Muscle of back (tissue), 11 donors: ENCODE results near the gene TTC36. TPM values are rescaled to one million over a fixed set of nuclear protein-coding genes. Genes with fewer than 3 reads are reported as not detected.

ENCODE experiments used
- DNase-seq, 3 donors: peaks; one replicate each; pipeline versions ENCODE4 v3.0.0 to v3.0.0-alpha.2; 2013
- polyA plus RNA-seq, 10 donors: library from polyadenylated mRNA; unstranded; fragments of 120-200 nt; gene quantifications; one replicate each; pipeline ENCODE4 v1.2.1, GENCODE V29; 2013; ENCODE audit not compliant: insufficient read length in 10 of 10

The TTC36 gene
- polyA plus RNA-seq, 10 donors, result 0.64 to 2.3 (median 1.8) TPM

- no peak for DNase-seq
Observed at GRCh38 chr11:118531597-118532084, 4.4 kb downstream of the TTC36 start.

- peak in 1 of 3 donors; percentile 11 for DNase-seq
Observed at GRCh38 chr11:118532091-118532490, 4.8 kb downstream of the TTC36 start.

DNA sequence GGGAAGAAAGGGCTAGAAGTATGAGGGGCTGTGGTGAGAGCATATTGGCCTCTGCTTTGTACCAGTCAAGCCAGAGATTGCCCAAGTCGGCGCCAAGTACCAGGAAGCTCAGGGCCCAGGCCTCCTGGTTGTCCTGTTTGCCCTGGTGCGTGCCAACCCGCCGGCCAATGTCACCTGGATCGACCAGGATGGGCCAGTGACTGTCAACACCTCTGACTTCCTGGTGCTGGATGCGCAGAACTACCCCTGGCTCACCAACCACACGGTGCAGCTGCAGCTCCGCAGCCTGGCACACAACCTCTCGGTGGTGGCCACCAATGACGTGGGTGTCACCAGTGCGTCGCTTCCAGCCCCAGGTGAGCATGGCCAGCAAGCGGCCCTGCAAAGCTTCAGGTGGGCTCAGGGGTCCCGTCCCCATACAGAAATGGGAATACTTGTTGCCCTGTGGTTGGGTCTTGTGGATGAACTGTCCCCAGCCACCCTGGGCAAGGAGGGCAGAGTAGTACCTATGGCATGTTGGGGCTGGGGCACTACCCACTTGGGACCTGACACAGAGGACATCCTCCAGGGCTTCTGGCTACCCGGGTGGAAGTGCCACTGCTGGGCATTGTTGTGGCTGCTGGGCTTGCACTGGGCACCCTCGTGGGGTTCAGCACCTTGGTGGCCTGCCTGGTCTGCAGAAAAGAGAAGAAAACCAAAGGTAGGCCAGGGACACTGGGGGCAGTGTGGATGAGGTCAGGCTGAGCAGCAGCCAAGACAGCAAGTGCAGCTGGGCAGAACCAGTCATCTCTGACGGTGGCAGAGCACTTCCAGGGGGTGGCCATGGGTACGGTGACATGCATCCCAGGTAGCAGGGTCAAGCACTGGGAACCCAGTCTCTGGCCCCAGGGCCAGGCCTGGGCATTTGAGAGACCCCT lies 5.8 kb downstream of the TTC36 start:
- no peak for DNase-seq

DNA sequence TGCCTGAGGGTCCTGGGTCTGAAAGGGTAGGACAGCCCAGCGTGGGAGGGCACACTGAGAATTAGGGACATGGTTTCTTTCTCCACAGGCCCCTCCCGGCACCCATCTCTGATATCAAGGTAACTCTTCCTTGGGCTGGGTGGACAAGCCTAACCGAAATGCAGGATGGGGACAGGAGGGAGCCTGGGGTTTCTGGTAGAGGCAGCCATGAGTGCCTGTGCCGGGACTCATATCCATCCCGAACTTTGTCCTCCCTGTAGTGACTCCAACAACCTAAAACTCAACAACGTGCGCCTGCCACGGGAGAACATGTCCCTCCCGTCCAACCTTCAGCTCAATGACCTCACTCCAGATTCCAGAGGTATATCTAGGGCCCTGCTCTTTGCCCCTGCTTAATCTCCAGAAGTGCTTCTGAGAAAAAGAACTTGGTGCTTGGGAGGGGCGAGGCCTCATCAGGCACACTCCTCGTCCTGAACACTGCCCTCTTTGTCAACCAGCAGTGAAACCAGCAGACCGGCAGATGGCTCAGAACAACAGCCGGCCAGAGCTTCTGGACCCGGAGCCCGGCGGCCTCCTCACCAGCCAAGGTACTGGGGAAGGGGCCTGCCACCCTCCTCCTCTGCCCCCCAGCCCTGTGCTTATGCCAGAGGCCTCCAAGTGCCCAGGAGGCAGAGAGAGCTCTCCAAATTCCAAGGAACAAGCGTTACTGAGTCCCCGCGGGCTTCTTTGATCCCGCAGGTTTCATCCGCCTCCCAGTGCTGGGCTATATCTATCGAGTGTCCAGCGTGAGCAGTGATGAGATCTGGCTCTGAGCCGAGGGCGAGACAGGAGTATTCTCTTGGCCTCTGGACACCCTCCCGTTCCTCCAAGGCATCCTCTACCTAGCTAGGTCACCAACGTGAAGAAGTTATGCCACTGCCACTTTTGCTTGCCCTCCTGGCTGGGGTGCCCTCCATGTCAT lies 6.8 kb downstream of the TTC36 start:
- DNase-seq, result no peak

- DNase-seq, result no peak
Observed at GRCh38 chr11:118535261-118535660, 8.0 kb downstream of the TTC36 start.

- DNase-seq, result no peak
Observed at GRCh38 chr11:118536726-118537125, 9.5 kb downstream of the TTC36 start.

DNA sequence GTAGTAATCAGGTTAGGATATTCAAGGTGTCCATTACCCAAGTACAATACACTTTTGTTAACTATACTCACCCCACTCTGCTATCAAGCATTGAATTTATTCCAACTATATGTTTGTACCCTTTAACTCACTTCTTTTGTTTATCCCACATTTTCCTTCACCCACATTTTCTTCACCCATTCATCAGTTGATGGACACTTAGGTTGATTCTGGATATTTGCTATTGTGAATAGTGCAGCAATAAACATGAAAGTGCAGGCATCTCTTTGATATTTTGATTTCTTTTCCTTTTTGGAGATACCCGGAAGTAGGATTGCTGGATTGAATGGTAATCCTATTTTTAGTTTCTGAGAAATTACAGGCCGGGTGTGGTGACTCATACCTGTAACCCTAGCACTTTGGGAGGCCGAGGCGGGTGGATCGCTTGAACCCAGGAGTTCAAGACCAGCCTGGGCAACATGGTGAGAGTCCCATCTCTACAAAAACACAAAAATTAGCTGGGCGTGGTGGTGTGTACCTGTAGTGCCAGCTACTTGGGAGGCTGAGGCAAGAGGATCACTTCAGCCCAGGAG lies 10.2 kb downstream of the TTC36 start:
- DNase-seq, result no peak

DNA sequence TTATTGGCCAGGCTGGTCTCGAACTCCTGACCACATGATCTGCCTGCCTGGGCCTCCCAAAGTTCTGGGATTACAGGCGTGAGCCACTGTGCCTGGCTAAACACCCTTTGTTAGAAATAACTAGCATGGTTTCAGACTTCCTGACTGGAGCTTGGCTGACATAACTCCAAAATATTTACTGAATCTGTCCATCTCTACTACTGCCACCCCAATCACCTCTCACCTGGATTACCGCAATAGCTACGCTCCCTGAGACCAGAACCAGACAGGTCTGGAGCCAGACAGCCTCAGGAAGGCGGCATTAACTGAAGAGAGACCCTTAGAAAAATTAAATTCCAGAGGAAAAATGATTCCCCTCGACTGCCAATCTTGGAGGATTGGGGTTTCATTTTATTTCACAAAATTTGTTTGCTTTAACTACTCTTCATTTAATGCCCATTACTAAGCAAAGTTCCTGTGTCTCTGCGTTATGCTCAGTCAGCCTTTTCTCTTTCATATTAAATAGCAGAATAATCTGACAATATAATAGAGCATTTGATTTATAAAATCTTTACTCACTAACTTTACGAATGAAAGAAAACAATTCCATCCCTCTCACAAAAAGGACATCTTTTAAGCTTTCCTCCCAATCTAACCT lies 16.9 kb downstream of the TTC36 start:
- no peak for DNase-seq

DNA sequence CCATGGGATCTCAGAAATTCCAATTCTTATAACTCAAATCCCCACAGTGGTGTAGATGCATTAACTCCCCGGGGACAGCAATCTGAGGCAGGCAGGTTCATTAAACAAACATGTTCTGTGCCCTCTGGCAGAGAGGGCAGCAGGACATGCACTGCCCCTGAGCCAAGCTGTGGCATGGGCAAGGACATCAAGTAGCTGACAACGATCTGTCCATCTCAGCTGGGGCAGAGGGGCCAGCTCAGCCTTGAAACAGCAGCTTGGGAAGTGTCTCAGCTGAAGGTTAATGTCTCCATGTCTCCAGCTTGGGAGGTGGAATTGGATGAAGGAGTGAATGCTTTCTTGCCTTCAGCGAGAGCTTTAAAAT lies 17.4 kb downstream of the TTC36 start:
- no peak for DNase-seq

DNA sequence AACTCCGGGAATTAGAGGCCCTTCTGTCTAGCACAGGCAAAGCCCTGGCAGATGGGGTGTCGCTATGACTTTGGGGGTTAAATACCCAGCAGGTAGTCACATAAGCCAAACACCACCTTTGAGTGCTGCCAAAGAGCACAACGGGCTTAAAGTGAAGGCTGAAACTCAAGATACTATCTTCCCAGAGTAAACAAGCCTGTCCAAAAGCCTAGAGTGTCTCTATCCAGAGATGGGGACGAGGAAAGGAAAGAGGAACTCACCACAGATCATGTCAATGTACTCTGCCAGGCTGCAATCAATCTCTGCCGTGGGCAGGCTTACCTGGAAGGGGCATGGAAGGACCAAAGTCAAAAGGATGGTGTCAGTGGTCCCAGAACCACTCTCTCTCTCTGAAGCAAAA lies 18.3 kb downstream of the TTC36 start:
- DNase-seq, result no peak

DNA sequence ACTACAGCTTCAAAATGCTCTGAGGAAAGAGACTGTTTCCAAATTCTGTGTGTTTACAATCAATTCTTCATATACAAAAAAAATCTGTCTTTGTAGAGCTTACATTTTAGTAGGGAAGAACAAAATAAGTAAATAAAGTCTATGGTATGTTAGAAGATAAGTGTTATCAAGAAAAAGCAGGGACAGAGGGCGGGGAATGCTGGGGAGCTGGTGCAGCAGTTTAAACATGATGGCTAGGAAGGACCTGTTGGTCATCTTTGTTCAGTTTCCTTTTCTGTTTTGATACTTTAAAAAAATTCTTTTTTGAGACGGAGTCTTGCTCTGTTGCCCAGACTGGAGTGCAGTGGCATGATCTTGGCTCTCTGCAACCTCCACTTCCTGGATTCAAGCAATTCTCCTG lies 19.9 kb downstream of the TTC36 start:
- no peak for DNase-seq

- no peak for DNase-seq
Observed at GRCh38 chr11:118552341-118552740, 25.1 kb downstream of the TTC36 start.

- no peak for DNase-seq
Observed at GRCh38 chr11:118560806-118561205, 33.5 kb downstream of the TTC36 start.

DNA sequence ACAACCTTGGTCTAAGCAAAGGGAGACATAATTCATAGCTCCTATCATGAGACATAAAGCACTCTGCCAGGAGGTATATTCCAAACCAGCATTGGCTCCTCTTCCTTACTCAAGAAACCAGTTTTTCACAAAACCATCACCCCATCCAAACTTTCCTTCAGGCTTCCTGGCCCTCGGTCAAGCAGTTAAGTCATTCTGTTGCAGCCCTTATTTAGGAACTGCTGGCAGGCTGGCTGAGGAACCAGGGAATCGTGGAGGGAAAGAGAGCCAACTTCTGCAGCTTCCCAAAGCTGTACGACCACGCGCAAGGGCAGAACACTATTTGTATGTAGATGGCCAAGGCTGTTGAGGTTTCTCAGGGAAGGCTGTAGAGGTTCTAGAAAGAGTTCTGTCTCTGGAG lies 37.8 kb downstream of the TTC36 start:
- DNase-seq, result peak in 2 of 3 donors; percentile 61 to 80

GRCh38 chr11:118569670-118570069 lies 42.4 kb downstream of the TTC36 start:
- DNase-seq, result no peak

DNA sequence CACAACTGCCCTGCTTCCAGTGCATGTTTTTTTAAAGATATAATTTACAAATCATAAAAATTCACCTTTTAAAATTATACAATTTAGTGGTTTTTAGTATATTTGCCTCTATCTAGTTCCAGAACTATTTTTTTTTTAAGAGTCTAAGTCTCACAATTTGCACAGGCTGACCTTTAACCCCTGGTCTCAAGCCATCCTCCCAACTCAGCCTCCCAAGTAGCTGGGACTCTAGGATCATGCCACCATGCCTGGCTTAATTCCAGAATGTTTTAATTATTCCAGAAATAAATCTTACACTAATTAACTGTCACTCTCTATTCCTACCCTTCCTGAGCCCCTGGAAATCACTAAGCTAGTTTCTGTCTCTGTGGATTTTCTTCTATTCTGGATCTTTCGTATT lies 43.5 kb downstream of the TTC36 start:
- DNase-seq, result no peak

DNA sequence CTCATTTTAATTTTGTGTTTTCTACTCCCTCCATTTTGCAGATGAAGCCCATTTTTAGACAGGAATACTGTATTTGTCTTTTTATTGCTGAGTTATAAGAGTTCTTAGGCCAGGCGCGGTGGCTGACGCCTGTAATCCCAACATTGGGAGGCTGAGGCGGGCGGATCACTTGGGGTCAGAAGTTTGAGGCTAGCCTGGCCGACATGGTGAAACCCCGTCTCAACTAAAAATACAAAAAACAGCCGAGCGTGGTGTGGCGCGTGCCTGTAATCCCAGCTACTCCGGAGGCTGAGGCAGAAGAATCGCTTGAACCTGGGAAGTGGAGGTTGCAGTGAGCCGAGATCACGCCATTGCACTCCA lies 44.4 kb downstream of the TTC36 start:
- peak in 1 of 3 donors; percentile 59 for DNase-seq

- peak; percentile 86 to 95 (median 88) for DNase-seq
Observed at GRCh38 chr11:118572061-118572980, 45.0 kb downstream of the TTC36 start, which contains the start of gene ARCN1. ARCN1 (plus strand) TSS chr11:118572409; CDS start chr11:118572548, 139 bp downstream.

- DNase-seq, result peak; percentile 36 to 77 (median 48)
Observed at GRCh38 chr11:118572981-118573550, 45.8 kb downstream of the TTC36 start.

GRCh38 chr11:118574636-118575035 lies 47.4 kb downstream of the TTC36 start:
- DNase-seq, result no peak
